H9 (cell line): ENCODE results near the gene SIGLEC9. TPM values are rescaled to one million over a fixed set of nuclear protein-coding genes. Genes with fewer than 3 reads are reported as not detected.

Experiments
- DNase-seq: peaks from one replicate; pipeline ENCODE4 v3.0.0-alpha.2; 2017
- H2AFZ ChIP-seq: one replicate; pipeline ENCODE4 v1.6.1; 2013; ENCODE audit warnings: mild to moderate bottlenecking, low read length, control low read depth, moderate library complexity
- H2AK5ac ChIP-seq: 2 replicates; pipeline ENCODE4 v1.6.1; 2013; ENCODE audit warnings: low read length, control low read depth, mixed read lengths; ENCODE audit not compliant: insufficient read length
- H2BK120ac ChIP-seq: one replicate; pipeline ENCODE4 v1.6.1; 2013; ENCODE audit warnings: low read depth, mild to moderate bottlenecking, low read length, control low read depth, inconsistent platforms; ENCODE audit not compliant: poor library complexity, severe bottlenecking
- H2BK12ac ChIP-seq: 2 replicates; pipeline ENCODE4 v1.6.1; 2013; ENCODE audit warnings: low read length, control low read depth, mixed read lengths, low read depth; ENCODE audit not compliant: insufficient read length
- H2BK15ac ChIP-seq: 2 replicates; pipeline ENCODE4 v1.6.1; 2013; ENCODE audit warnings: low read depth, low read length, control low read depth
- H2BK20ac ChIP-seq: one replicate; pipeline ENCODE4 v1.6.1; 2013; ENCODE audit warnings: low read depth, mild to moderate bottlenecking, low read length, control low read depth, inconsistent platforms; ENCODE audit not compliant: poor library complexity, severe bottlenecking
- H2BK5ac ChIP-seq: 2 replicates; pipeline ENCODE4 v1.6.1; 2013; ENCODE audit warnings: low read length, control low read depth, mixed read lengths; ENCODE audit not compliant: insufficient read length
- H3K14ac ChIP-seq: 2 replicates; pipeline ENCODE4 v1.6.1; 2013; ENCODE audit warnings: low read length, control low read depth; ENCODE audit not compliant: insufficient read depth
- H3K18ac ChIP-seq: 2 replicates; pipeline ENCODE4 v1.6.1; 2013; ENCODE audit warnings: low read depth, mild to moderate bottlenecking, mixed read lengths, low read length, control low read depth; ENCODE audit not compliant: insufficient read length
- H3K23ac ChIP-seq: 2 replicates; pipeline ENCODE4 v1.6.1; 2013; ENCODE audit warnings: low read length, control low read depth, mixed read lengths, low read depth; ENCODE audit not compliant: insufficient read length
- H3K23me2 ChIP-seq: 2 replicates; pipeline ENCODE4 v1.6.1; 2013; ENCODE audit warnings: low read depth, mild to moderate bottlenecking, mixed read lengths, low read length, control low read depth; ENCODE audit not compliant: insufficient read length, poor library complexity, severe bottlenecking
- H3K27ac ChIP-seq: 2 replicates; pipeline ENCODE4 v1.5.1; 2013; ENCODE audit warnings: low read length, control low read depth, mixed read lengths, low read depth; ENCODE audit not compliant: insufficient read length
- H3K27me3 ChIP-seq: 2 replicates; pipeline ENCODE4 v1.6.1; 2013; ENCODE audit warnings: low read length, control low read depth, inconsistent platforms; ENCODE audit not compliant: insufficient read depth
- H3K4ac ChIP-seq: 2 replicates; pipeline ENCODE4 v1.6.1; 2013; ENCODE audit warnings: low read depth, mild to moderate bottlenecking, control low read depth, inconsistent platforms, low read length, moderate library complexity
- H3K4me1 ChIP-seq: 2 replicates; pipeline ENCODE4 v1.6.1; 2013; ENCODE audit warnings: low read length, control low read depth, inconsistent platforms; ENCODE audit not compliant: insufficient read depth
- H3K4me2 ChIP-seq: 2 replicates; pipeline ENCODE4 v1.6.1; 2013; ENCODE audit warnings: low read length, control low read depth, mixed read lengths; ENCODE audit not compliant: insufficient read length, insufficient read depth
- H3K56ac ChIP-seq: 2 replicates; pipeline ENCODE4 v1.6.1; 2013; ENCODE audit warnings: low read depth, mild to moderate bottlenecking, mixed read lengths, low read length, control low read depth; ENCODE audit not compliant: insufficient read length
- H3K79me1 ChIP-seq: 2 replicates; pipeline ENCODE4 v1.6.1; 2013; ENCODE audit warnings: low read depth, mild to moderate bottlenecking, moderate library complexity, low read length, control low read depth, inconsistent platforms; ENCODE audit not compliant: insufficient read depth, poor library complexity, severe bottlenecking
- H3K79me2 ChIP-seq: 2 replicates; pipeline ENCODE4 v1.6.1; 2013; ENCODE audit warnings: low read length, control low read depth, inconsistent platforms; ENCODE audit not compliant: insufficient read depth
- H3K9ac ChIP-seq: 2 replicates; pipeline ENCODE4 v1.6.1; 2013; ENCODE audit warnings: low read length, control low read depth, mixed read lengths; ENCODE audit not compliant: insufficient read length; ENCODE audit errors: extremely low read depth
- H3K9me3 ChIP-seq: one replicate; pipeline ENCODE4 v1.6.1; 2013; ENCODE audit warnings: low read depth, low read length, inconsistent platforms; ENCODE audit not compliant: control insufficient read depth
- H3T11ph ChIP-seq: one replicate; pipeline ENCODE4 v1.6.1; 2013; ENCODE audit warnings: mild to moderate bottlenecking, low read length, control low read depth, inconsistent platforms
- H4K20me1 ChIP-seq: one replicate; pipeline ENCODE4 v1.6.1; 2013; ENCODE audit not compliant: control insufficient read depth, insufficient read length, insufficient read depth
- H4K5ac ChIP-seq: 2 replicates; pipeline ENCODE4 v1.6.1; 2013; ENCODE audit warnings: low read depth, mild to moderate bottlenecking, mixed read lengths, low read length, control low read depth; ENCODE audit not compliant: insufficient read length
- H4K8ac ChIP-seq: replicated peaks from 2 replicates; pipeline ENCODE4 v1.6.1; 2013; ENCODE audit warnings: low read length, control low read depth, mixed read lengths, low read depth; ENCODE audit not compliant: insufficient read length
- H4K91ac ChIP-seq: 2 replicates; pipeline ENCODE4 v1.6.1; 2013; ENCODE audit warnings: low read depth, mild to moderate bottlenecking, moderate library complexity, mixed read lengths, low read length, control low read depth; ENCODE audit not compliant: insufficient read length
- H3K27ac Mint-ChIP-seq, 3 experiments: 2 replicates in 2 of 3; 3 replicates in 1 of 3; pipeline ENCODE4 v1.8.0; 2020 to 2021; ENCODE audit warnings: mixed read lengths in 3 of 3, mild to moderate bottlenecking in 1 of 3, moderate library complexity in 1 of 3
- H3K27me3 Mint-ChIP-seq: 2 replicates; pipeline ENCODE4 v1.8.0; 2021; ENCODE audit warnings: low read depth, mild to moderate bottlenecking, moderate library complexity, mixed read lengths
- H3K36me3 Mint-ChIP-seq, 3 experiments: 2 replicates in 2 of 3; 3 replicates in 1 of 3; pipeline ENCODE4 v1.8.0; 2020 to 2021; ENCODE audit warnings: low read depth in 3 of 3, mixed read lengths in 3 of 3; ENCODE audit not compliant: insufficient read depth in 1 of 3
- H3K4me1 Mint-ChIP-seq, 2 experiments: 2 replicates each; pipeline ENCODE4 v1.8.0; 2020; ENCODE audit warnings: mixed read lengths in 2 of 2
- H3K4me3 Mint-ChIP-seq, 2 experiments: 2 replicates in 1 of 2; 3 replicates in 1 of 2; pipeline ENCODE4 v1.8.0; 2020 to 2021; ENCODE audit warnings: mild to moderate bottlenecking in 2 of 2, mixed read lengths in 2 of 2, moderate library complexity in 1 of 2
- H3K9me3 Mint-ChIP-seq, 2 experiments: 2 replicates in 1 of 2; 3 replicates in 1 of 2; pipeline ENCODE4 v1.8.0; 2020; ENCODE audit warnings: mild to moderate bottlenecking in 2 of 2, mixed read lengths in 2 of 2, moderate library complexity in 1 of 2
- WGBS: extraction: QIAGEN DNeasy Blood & Tissue Kit; methylation state at CpG from one replicate; pipeline ENCODE4 v1.1.7; 2013; ENCODE audit warnings: missing lambda C conversion rate, low lambda C conversion rate, mixed read lengths; ENCODE audit not compliant: insufficient read length; ENCODE audit errors: extremely low coverage; 5-methylcytosine and 5-hydroxymethylcytosine counted together
- total RNA-seq: library from RNA; stranded (reverse); gene quantifications from 2 replicates; pipeline ENCODE4 v1.2.1, GENCODE V29; 2021
- TF ChIP-seq, protein P1 (sequence below): fragments of 200-600 bp; sonication (generic); conservative IDR thresholded peaks from 3 replicates; pipeline ENCODE4 v1.8.0; 2021; ENCODE audit warnings: antibody characterized with exemption, mild to moderate bottlenecking

Gene SIGLEC9
- total RNA-seq, 1 experiment from 2014 or later = not detected

DNA sequence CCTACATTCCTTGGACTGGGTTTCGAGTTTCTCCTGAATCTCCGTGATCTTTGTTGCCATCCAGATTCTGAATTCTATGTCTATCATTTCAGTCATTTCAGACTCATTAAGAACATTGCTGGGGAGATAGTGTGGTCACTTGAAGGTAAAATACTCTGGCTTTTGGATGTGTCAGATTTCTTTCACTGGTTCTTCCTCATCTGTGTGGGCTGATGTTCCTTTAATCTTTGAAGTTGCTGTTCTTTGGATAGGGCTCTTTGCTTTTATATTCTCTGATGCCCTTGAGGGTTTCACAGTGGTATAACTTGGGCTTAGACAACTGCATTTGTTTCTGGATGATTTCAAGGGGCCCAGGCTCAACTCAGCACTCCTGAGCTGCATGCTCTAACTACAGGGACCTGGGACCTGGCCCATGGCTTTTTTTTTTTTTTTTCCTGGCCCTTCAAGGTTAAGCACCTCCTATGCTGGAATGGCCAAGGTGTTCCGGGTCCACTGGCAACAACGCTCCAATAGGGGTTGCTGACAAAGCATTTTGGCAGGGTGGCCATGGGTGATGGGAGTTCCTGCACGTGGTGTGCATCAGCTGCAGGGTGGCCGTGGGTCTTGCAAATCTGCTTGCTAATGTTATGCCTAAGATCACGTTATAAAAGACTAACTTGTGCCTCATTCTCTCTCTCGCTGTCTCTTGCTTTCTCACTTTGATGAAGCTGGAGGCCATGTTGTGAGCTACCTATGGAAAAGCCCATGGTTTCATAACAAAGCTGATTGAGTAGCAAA, 11.5 kb downstream of the SIGLEC9 start:
- Mint-ChIP-seq H3K36me3 (peaks cover 0 to 1% (median 0%) of the 10 kb centered on the region in 3 experiments; a peak in 1 of 7 replicates), H3K27ac (no peak overlapping the region), H3K4me1 (peaks cover 24 to 28% of the 10 kb centered on the region in 2 experiments), H3K9me3 (no peaks in the 10 kb centered on the region), H3K4me3 (no peak overlapping the region), H3K27me3 (peaks cover 19% of the 10 kb centered on the region)
- Histone ChIP-seq H2BK15ac (no peak overlapping the region), H3K79me1 (no peaks in the 10 kb centered on the region), H2AFZ (no peak overlapping the region), H4K91ac (no peak overlapping the region), H3K4me2 (no peak overlapping the region), H4K5ac (no peak overlapping the region), H3K4ac (no peak overlapping the region), H3K27me3 (no peaks in the 10 kb centered on the region; the same call in 1 of the 2 replicates), H2BK20ac (no peak overlapping the region), H3K9ac (no peak overlapping the region), H4K8ac (no peak overlapping the region), H3K23me2 (peaks cover 3% of the 10 kb centered on the region), H2BK12ac (no peak overlapping the region), H3K9me3 (no peaks in the 10 kb centered on the region), H3K4me1 (no peaks in the 10 kb centered on the region; the same call in 1 of the 2 replicates), H3K79me2 (no peaks in the 10 kb centered on the region), H2AK5ac (no peak overlapping the region), H3K23ac (no peak overlapping the region), H3T11ph (no peak overlapping the region), H4K20me1 (no peaks in the 10 kb centered on the region), H2BK120ac (no peak overlapping the region), H2BK5ac (no peak overlapping the region), H3K18ac (no peak overlapping the region), H3K56ac (no peak overlapping the region), H3K27ac (no peak overlapping the region), H3K14ac (no peak overlapping the region; the same call in 1 of the 2 replicates)
- DNase-seq = no peak
- no CpG with 5 or more reads among the region's 8 CpGs for WGBS
- TF ChIP-seq, protein P1, sequence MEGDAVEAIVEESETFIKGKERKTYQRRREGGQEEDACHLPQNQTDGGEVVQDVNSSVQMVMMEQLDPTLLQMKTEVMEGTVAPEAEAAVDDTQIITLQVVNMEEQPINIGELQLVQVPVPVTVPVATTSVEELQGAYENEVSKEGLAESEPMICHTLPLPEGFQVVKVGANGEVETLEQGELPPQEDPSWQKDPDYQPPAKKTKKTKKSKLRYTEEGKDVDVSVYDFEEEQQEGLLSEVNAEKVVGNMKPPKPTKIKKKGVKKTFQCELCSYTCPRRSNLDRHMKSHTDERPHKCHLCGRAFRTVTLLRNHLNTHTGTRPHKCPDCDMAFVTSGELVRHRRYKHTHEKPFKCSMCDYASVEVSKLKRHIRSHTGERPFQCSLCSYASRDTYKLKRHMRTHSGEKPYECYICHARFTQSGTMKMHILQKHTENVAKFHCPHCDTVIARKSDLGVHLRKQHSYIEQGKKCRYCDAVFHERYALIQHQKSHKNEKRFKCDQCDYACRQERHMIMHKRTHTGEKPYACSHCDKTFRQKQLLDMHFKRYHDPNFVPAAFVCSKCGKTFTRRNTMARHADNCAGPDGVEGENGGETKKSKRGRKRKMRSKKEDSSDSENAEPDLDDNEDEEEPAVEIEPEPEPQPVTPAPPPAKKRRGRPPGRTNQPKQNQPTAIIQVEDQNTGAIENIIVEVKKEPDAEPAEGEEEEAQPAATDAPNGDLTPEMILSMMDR = no peak
